ENCODE measurements around the gene HLA-DMB.
"Not testable (repeated sequence)": the region's sequence is repeated elsewhere in the genome, so short reads cannot be mapped to it uniquely, and the experiment has no call there.

The HLA-DMB gene

GRCh38 chr6:32950010-32950409 is 9.2 kb upstream of the HLA-DMB start:
- DNase-seq (ENCODE audit: low spot score): no peak

GRCh38 chr6:32949113-32949512 is 8.3 kb upstream of the HLA-DMB start:
- no peak for DNase-seq (ENCODE audit: low spot score)

- no peak for DNase-seq (ENCODE audit: low spot score)
These were observed 7.0 kb upstream of the HLA-DMB start for GRCh38 chr6:32947552-32948465.

- DNase-seq (ENCODE audit: low spot score): no peak
These were observed 6.1 kb upstream of the HLA-DMB start for GRCh38 chr6:32946893-32947292.

- DNase-seq (ENCODE audit: low spot score): no peak
These were observed 5.1 kb upstream of the HLA-DMB start for GRCh38 chr6:32945953-32946352.

- DNase-seq (ENCODE audit: low spot score): no peak
These were observed 4.4 kb upstream of the HLA-DMB start for GRCh38 chr6:32945108-32945760.

- no peak for DNase-seq (ENCODE audit: low spot score)
These were observed 3.2 kb upstream of the HLA-DMB start for GRCh38 chr6:32943864-32944649.

- not testable (repeated sequence) for DNase-seq (ENCODE audit: low spot score)
These were observed 1.8 kb upstream of the HLA-DMB start for GRCh38 chr6:32942555-32943123.

GRCh38 chr6:32941214-32941768 is 463 bp upstream of the HLA-DMB start:
- DNase-seq (ENCODE audit: low spot score): no peak

- no peak for DNase-seq (ENCODE audit: low spot score)
These were observed 2.3 kb downstream of the HLA-DMB start for GRCh38 chr6:32938494-32938893.

- DNase-seq (ENCODE audit: low spot score): no peak
These were observed 3.6 kb downstream of the HLA-DMB start for GRCh38 chr6:32937230-32937633.

GRCh38 chr6:32936239-32937152 is 4.3 kb downstream of the HLA-DMB start:
- no peak for DNase-seq (ENCODE audit: low spot score)

- DNase-seq (ENCODE audit: low spot score): no peak
These were observed 5.1 kb downstream of the HLA-DMB start for GRCh38 chr6:32935551-32936238.

GRCh38 chr6:32933661-32934085 is 7.2 kb downstream of the HLA-DMB start:
- DNase-seq (ENCODE audit: low spot score): peak; percentile 36

- no peak for DNase-seq (ENCODE audit: low spot score)
These were observed 8.5 kb downstream of the HLA-DMB start for GRCh38 chr6:32932132-32932868.

GRCh38 chr6:32931211-32931610 is 9.6 kb downstream of the HLA-DMB start:
- DNase-seq (ENCODE audit: low spot score): no peak

GRCh38 chr6:32922083-32922482 is 18.7 kb downstream of the HLA-DMB start:
- no peak for DNase-seq (ENCODE audit: low spot score)

- DNase-seq (ENCODE audit: low spot score): no peak
These were observed 20.1 kb downstream of the HLA-DMB start for GRCh38 chr6:32920715-32921114.

GRCh38 chr6:32912951-32913350 is 27.9 kb downstream of the HLA-DMB start:
- no peak for DNase-seq (ENCODE audit: low spot score)

Measured in HuH-7 (cell line).